Esophagus squamous epithelium (tissue), 4 donors: ENCODE results near the gene SLAIN1.

Source experiments
- CTCF ChIP-seq, 6 experiments: fragments of 450-650 bp in 4 of 6; fragments of 200-600 bp in 2 of 6; sonication (generic) in 2 of 6; IDR thresholded peaks; one replicate each; pipeline ENCODE4 v1.5.1; 2016 to 2019; ENCODE audit warnings: antibody characterized with exemption in 6 of 6, mild to moderate bottlenecking in 4 of 6, moderate library complexity in 4 of 6
- POLR2A ChIP-seq, 4 donors: fragments of 450-650 bp; IDR thresholded peaks; one replicate each; pipeline ENCODE4 v1.6.1; 2017; ENCODE audit warnings: antibody characterized with exemption in 4 of 4, mild to moderate bottlenecking in 4 of 4, moderate library complexity in 3 of 4

GRCh38 chr13:77807431-77808135 is 110.1 kb downstream of the SLAIN1 start:
- TF ChIP-seq CTCF (IDR thresholded peaks at IDR 0.05) (no peak), POLR2A (IDR thresholded peaks at IDR 0.05) (no peak)
